Stimulated activated CD8-positive, alpha-beta memory T cell treated with anti-CD3 and anti-CD28 coated beads, Interleukin-2, amount 100 ng/mL, for 48 hours (primary cell): ENCODE data around the gene MIA.
"Not testable (repeated sequence)": the region's sequence is repeated elsewhere in the genome, so short reads cannot be mapped to it uniquely, and the experiment has no call there.

Source experiments
- DNase-seq, 2 donors: peaks; one replicate each; pipeline ENCODE4 v3.0.0-alpha.2; 2020; ENCODE audit warnings: low read depth in 2 of 2

Gene MIA

GRCh38 chr19:40750874-40751537 lies 24.3 kb upstream of the MIA start, which contains the start of gene SNRPA:
SNRPA (plus strand) TSS chr19:40751203; CDS start chr19:40751409, 206 bp downstream.
- peak; percentile 92 to 93 for DNase-seq

DNA sequence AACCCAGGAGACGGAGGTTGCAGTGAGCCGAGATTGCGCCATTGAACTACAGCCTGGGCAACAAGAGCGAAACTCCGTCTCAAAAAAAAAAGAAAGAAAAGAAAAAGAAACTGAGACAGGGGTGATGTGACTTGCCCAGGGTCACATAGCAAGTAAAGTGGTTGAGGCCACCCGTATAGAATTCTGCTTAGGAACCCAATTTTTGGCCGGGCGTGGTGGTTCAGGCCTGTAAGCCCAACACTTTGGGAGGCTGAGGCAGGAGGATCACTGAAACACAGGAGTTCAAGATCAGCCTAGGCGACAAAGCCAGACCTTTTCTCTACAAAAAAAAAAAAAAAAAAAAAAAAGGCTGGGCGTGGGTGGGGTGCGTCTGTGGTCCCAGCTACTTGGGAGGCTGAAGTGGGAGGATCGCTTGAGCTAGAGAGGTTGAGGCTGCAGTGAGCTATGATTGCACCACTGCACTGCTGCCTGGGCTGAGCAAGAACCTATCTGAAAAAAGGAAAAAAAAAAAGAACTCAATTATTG lies 23.0 kb upstream of the MIA start:
- no peak for DNase-seq

DNA sequence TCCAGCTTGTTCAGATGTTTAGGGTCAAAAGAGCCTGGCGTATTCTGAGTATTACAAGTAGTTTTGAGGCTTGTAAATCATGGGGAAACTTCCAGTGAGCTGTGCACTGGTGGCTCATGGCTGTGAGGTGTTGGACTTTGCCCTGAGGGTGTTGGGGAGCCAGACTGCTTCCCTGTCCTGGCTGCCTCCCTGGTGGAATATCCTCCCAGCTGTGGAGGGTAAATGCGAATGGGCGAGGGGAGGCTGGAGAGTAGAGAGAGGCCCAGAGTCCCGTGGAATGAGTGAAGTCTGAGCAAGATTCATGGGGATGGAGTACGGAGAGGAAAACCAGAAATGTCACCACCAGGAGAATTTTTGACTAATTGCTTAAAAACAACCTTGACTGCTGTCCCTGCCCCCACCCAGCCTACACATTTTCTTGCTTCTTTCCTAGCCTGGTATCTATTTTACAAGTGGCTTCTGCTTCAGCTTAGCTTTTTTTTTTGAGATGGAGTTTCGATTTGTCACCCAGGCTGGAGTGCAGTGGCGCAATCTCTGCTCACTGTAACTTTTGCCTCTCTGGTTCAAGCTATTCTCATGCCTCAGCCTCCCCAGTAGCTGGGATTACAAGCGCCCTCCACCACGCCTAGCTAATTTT lies 20.6 kb upstream of the MIA start:
- peak; percentile 42 to 58 for DNase-seq

DNA sequence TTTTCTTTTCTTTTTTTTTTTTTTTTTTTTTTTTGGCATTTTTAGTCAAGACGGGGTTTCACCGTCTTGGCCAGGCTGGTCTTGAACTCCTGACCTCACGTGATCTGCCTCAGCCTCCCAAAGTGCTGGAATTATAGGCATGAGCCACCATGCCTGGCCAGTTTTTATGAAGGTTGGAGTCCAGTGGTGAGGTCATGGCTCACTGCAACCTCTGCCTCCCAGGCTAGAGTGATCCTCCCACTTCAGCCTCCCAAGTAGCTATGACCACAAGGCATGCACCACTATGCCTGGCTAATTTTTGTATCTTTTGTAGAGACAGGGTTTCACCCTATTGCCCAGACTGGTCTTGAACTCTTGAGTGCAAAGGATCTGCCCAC lies 20.1 kb upstream of the MIA start:
- no peak for DNase-seq

DNA sequence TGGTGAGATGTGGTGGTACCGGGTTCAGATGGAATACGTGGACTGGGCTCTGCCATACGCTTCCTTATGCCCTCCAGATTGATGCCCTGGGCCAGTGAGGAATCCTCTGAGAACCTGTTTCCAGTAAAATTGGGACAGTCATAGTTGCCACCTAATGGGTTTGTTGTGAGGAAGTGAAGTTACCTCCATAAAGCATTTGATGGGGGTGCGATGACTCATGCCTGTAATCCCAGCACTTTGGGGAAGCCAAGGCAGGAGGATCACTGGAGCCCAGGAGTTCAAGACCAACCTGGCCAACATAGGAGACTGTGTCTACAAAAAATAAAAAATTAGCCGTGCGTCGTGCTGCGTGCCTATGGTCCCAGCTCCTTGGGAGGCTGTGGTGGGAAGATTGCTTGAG lies 19.5 kb upstream of the MIA start:
- no peak for DNase-seq

DNA sequence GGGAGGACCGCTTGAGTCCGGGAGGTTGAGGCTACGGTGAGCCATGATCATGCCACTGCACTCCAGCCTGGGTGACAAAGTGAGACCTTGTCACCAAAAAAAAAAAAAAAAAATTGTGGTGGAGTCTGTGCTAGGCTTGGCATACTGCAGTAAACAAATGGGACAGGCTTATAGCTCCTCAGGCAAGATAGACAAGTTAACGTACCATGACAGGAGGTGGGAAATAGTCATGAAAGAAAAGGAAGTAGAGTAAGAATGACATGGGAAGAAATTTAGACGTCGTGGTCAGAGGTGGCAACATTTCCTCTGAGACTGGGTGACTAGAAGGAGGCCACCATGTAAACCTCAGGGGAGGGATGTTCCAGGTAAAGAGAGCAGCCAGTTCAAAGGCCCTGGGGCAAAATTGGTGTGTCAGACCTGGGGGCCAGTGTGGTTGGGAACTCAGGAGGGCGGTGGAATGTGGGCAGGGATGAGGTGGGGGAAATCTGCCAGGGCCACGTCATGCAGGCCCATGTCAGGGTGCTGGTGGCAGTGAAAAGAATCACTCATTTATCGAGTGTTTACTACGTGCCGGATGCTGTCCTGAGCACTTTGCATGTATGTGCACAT lies 18.7 kb upstream of the MIA start:
- DNase-seq: peak; percentile 30 to 60

- no peak for DNase-seq
Measured at GRCh38 chr19:40758491-40758890, 16.8 kb upstream of the MIA start.

DNA sequence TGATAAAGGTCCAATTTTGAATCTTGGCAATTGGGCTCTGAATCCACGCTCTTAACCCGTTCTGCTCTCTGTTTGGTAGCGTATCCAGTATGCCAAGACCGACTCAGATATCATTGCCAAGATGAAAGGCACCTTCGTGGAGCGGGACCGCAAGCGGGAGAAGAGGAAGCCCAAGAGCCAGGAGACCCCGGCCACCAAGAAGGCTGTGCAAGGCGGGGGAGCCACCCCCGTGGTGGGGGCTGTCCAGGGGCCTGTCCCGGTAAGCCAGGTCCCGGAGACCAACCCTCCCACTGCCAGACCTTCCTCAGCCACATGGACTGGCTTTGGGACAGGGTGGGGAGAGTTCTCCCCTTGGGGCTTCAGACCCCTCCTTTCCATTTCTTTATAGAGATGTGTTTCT lies 16.0 kb upstream of the MIA start:
- no peak for DNase-seq

GRCh38 chr19:40762754-40763470 lies 12.4 kb upstream of the MIA start:
- no peak for DNase-seq

DNA sequence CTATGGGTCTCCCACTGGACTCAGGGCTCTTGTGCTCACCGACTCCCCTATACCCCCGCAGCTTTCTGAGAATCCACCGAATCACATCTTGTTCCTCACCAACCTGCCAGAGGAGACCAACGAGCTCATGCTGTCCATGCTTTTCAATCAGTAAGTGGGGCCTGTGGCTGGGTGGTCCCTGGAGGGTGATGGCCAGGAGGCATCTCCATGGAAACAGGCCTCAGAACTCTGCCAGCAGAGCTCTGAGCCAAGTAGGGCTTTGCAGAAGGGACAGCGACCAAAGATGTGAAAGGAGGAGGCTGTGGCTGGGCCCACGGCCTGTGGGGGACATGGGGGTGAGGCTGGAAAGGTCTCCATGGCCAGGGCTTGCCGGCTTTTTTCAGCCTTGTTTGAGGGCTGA lies 11.8 kb upstream of the MIA start:
- DNase-seq: no peak

DNA sequence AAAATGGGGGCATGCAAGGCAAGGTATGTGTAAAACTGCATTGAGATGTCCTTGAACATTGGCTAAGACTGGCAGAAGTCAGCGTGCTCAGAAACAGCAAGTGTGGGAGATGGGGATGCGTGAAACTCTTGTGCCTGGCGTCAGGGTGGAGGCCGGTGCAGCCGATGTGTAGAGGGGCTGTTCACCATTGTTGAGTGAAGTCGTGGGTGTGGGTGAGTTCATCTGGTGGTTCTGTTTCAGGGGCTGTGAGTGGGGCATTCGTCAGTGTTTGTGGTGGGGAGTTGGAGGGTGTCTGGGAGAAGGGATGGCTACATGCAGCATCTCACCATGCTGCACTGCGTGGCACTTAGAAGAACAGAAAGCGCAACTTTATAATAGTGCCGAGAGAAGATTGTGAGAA lies 11.4 kb upstream of the MIA start:
- DNase-seq: peak in 1 of 2 donors; percentile 43

- not testable (repeated sequence) for DNase-seq
Measured at GRCh38 chr19:40766385-40766784, 8.9 kb upstream of the MIA start.

- no peak for DNase-seq
Measured at GRCh38 chr19:40768869-40769268, 6.5 kb upstream of the MIA start.

DNA sequence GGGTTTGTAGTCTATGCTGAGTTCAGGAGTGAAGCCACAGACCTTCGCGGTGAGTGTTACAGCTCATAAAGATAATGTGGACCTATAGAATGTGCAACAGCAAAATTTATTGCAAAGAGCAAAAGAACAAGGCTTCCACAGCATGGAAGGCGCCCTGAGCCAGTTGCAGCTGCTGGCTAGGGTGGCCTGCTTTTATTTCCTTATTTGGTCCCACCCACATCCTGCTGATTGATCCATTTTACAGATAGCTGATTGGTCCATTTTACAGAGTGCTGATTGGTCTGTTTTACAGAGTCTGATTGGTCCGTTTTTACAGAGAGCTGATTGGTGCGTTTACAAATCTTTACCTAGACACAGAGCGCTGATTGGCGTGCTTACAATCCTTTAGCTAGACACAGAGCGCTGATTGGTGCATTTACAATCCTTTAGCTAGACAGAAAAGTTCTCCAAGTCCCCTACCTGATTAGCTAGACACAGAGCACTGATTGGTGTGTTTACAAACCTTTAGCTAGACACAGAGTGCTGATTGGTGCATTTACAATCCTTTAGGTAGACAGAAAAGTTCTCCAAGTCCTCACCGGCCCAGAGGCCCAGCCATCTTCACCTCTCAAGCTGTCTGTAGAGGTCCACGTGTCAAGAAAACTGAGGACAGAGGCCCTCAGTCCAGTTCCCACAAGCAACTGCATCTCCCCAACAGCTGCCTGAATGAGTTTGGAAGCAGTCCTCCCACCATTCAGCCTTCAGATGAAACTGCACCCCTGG lies 4.0 kb upstream of the MIA start:
- DNase-seq: not testable (repeated sequence)

DNA sequence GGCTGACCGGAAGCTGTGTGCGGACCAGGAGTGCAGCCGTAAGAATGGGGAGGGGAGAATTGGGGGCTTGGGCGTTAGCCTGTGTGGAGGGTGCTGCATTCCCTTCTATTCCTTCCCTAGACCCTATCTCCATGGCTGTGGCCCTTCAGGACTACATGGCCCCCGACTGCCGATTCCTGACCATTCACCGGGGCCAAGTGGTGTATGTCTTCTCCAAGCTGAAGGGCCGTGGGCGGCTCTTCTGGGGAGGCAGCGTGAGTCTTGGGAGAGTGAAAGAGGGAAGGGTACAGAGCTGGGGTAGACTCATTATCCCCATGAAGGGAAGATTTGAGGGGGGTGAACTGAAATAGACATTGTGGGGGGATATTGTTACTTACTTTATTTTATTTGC lies 306 bp downstream of the MIA start:
- no peak for DNase-seq

- no peak for DNase-seq
Measured at GRCh38 chr19:40776364-40776763, 1.0 kb downstream of the MIA start.

DNA sequence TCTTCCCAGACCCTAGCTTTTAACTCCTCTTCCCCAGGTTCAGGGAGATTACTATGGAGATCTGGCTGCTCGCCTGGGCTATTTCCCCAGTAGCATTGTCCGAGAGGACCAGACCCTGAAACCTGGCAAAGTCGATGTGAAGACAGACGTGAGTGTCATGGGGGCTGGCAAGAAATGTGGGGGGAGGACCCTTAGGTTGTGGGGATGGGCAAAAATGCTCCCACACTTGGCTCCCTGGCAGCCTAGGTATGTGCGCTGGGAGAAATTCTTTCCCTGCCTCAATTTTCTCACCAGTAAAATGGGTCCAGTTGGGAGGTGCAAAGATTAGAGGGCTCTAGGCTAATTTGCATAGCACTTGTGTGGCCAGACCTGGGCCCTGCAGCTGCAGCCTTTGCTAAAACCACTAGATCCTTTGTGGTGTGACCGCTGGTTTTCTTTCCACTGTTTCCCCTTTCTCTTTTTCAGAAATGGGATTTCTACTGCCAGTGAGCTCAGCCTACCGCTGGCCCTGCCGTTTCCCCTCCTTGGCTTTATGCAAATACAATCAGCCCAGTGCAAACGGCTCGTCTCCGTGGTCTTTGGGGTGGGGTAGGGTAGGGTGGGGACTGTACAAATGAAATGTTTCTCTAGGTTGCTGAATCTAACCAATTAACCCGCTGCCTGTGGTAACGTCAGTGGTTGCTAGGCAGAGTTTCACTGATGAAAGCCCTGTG lies 1.8 kb downstream of the MIA start:
- peak; percentile 72 to 78 for DNase-seq

DNA sequence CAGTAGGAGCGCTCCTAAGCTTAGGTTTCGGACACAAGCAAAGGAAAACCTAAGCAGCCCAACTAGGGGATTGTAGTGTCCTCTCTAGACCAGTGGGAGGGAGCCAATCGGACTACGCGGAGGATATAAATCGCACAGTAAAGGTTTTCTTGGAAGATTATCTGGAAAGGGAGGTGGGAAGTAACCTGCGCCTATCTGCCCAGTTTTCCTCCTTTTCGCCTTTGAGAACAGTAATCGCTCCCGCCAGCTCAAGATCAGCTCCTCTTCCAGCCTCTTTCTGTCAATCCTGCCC lies 2.3 kb downstream of the MIA start:
- no peak for DNase-seq

DNA sequence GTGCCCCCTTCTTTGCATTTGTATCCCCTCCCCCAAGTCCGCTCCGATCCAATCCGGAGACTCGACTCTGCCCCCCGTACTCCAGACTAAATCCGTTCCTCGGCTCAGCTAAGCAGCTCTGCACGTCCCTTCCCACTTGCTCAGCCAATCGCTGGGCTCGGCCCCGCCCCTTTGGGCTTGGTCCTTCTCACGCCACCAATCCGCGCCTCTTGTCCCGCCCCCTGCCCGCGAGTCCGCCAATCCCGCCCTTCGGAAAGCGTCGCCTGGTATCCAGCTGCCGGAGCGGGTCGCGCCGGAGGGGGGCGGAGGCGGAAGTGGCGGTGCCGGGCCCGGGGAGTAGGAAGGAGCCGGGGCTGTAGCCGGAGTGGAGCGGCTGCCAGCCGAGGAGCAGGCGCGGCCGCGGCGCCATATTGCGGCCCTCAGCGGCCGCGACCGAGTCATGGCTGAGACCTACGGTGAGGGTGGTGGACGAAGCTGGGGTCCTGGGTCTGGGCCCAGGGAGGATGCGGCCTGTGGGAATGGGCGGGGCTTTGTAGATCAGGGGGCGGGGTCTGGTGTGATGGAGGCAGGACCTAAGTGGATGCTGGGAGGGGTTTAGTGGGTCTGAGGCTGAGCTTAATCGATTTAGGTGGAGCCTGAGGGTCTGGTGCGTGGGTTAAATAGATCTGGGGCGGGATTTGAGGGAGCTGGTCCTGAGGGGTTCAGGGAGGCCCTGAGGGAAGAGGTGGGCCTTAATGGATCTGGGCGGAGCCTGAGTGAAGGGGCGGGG lies 2.8 kb downstream of the MIA start, which contains the start of gene RAB4B:
Gene RAB4B, plus strand, starts transcription at position 311 of the 769 bp plus-strand sequence. Its CDS starts 129 bp downstream, at position 440.
- DNase-seq: peak; percentile 100

DNA sequence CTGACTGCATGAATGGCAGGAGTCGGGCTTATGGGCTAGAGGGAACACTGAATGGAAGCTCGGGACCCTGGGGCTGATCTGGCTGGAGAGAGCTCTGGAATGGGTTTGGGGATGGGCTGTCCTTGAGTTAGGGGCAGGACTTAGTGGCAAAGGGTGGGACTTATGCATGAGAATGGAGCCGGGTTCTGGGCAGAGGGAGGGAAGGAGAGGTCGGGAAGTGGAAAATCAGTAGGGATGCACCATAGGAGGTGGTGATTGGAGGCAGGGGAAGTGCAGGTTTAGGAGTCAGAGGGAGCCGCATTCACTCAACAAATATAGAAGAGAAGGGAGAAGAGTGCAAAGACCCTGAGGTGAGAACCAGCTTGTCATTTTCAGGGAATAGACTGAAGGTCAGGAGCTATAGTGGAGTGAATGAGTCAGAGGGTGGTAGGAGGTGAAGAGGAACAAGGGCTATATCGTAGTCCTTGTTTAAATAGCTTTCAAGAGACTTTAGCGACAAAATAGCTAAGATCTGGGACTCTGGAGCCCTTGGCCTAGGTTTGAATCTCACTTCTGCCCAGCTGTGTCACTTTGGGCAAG lies 3.5 kb downstream of the MIA start:
- no peak for DNase-seq
